K562 (cell line): ENCODE data around the gene KYAT1. TPM values are rescaled to one million over a fixed set of nuclear protein-coding genes. Genes with fewer than 3 reads are reported as not detected.
A peak's percentile ranks its signal among the peaks of the same experiment; 100 is the strongest.

ENCODE experiments used
- ATAC-seq: fragments of 200-7000 bp; cut with Tn5 transposase; 3 replicates; pipeline ENCODE4 v1.9.1; 2020; ENCODE audit warnings: moderate library complexity
- BruUV-seq: library from RNA; stranded (reverse); fragments of 400-500 nt; replicated peaks from 2 replicates; lab custom pipeline; 2021; lab: Mats Ljungman, UMichigan
- CTCF ChIA-PET: fragments of 300-600 bp; formaldehyde crosslinking; extraction: SDS; loops from one replicate; lab custom pipeline; 2021; ENCODE audit warnings: low intra/inter-chr PET ratio; lab: Yijun Ruan, JAX
- POLR2A ChIA-PET: fragments of 300-600, 350-650 bp; sonication (Branson Sonifier 250); formaldehyde crosslinking; extraction: SDS; loops from one replicate; lab custom pipeline; 2021; ENCODE audit warnings: antibody characterized with exemption, inconsistent platforms; lab: Yijun Ruan, JAX
- DNase-seq, 4 experiments: peaks; one replicate each; pipeline versions ENCODE4 v3.0.0 to v3.0.0-alpha.2; 2011 to 2018; ENCODE audit warnings: low spot score in 3 of 4, mixed read lengths in 3 of 4; ENCODE audit errors: extremely low read depth in 1 of 4
- FAIRE-seq: peaks from 2 replicates; lab custom pipeline; 2011; peaks lifted over from hg19 to GRCh38; lab: Jason Lieb, UNC
- H2AFZ ChIP-seq: 2 replicates; pipeline ENCODE4 v1.6.0; 2011; ENCODE audit warnings: low read depth, low read length, control low read depth, inconsistent platforms
- H3K27ac ChIP-seq: fragments of 200-600 bp; 3 replicates; pipeline ENCODE4 v1.8.0; 2011; ENCODE audit warnings: low read depth, mild to moderate bottlenecking, control low read depth, inconsistent platforms, low read length, moderate library complexity, mixed read lengths; ENCODE audit errors: extremely low read depth
- H3K27me3 ChIP-seq, 2 experiments: fragments of 300-600 bp in 1 of 2; 2 replicates in 1 of 2; 3 replicates in 1 of 2; pipeline versions ENCODE4 v1.6.0 to v1.8.0; 2011; ENCODE audit warnings: inconsistent platforms in 2 of 2, low read length in 2 of 2, mild to moderate bottlenecking in 1 of 2, mixed read lengths in 1 of 2, moderate library complexity in 1 of 2; ENCODE audit not compliant: control insufficient read depth in 2 of 2, insufficient read depth in 2 of 2
- H3K36me3 ChIP-seq: fragments of 300-600 bp; 3 replicates; pipeline ENCODE4 v1.8.0; 2011; ENCODE audit warnings: mild to moderate bottlenecking, low read length, inconsistent platforms; ENCODE audit not compliant: control insufficient read depth, insufficient read depth
- H3K4me1 ChIP-seq, 2 experiments: fragments of 200-600 bp in 1 of 2; replicated peaks in 1 of 2; 2 replicates in 1 of 2; 3 replicates in 1 of 2; pipeline versions ENCODE4 v1.5.1 to v1.8.0; 2011; ENCODE audit warnings: inconsistent platforms in 2 of 2, low read length in 2 of 2, mild to moderate bottlenecking in 1 of 2, mixed read lengths in 1 of 2, moderate library complexity in 1 of 2; ENCODE audit not compliant: control insufficient read depth in 2 of 2, insufficient read depth in 2 of 2
- H3K4me2 ChIP-seq: 2 replicates; pipeline ENCODE4 v1.6.1; 2011; ENCODE audit warnings: low read length, control low read depth, inconsistent platforms, mixed read lengths; ENCODE audit not compliant: insufficient read depth
- H3K4me3 ChIP-seq: fragments of 200-600 bp; sonication (generic), shearing (Covaris generic); 2 replicates; pipeline ENCODE4 v1.5.1; 2016; ENCODE audit warnings: control low read depth, inconsistent platforms
- H3K79me2 ChIP-seq: fragments of 200-600 bp; 3 replicates; pipeline ENCODE4 v1.8.0; 2011; ENCODE audit warnings: low read length, inconsistent platforms; ENCODE audit not compliant: control insufficient read depth, insufficient read depth
- H3K9ac ChIP-seq, 2 experiments: 2 replicates each; pipeline versions ENCODE4 v1.6.0 to v1.6.1; 2011; ENCODE audit warnings: low read depth in 2 of 2, low read length in 2 of 2, control low read depth in 1 of 2, inconsistent platforms in 1 of 2, mild to moderate bottlenecking in 1 of 2, mixed read lengths in 1 of 2; ENCODE audit not compliant: insufficient read depth in 1 of 2
- H3K9me1 ChIP-seq: one replicate; pipeline ENCODE4 v1.6.0; 2011; ENCODE audit warnings: inconsistent platforms, mild to moderate bottlenecking, low read length, moderate library complexity; ENCODE audit not compliant: control insufficient read depth, insufficient read depth
- H3K9me3 ChIP-seq: replicated peaks from 2 replicates; pipeline ENCODE4 v1.5.1; 2011; ENCODE audit warnings: low read depth, low read length, inconsistent platforms; ENCODE audit not compliant: control insufficient read depth, insufficient read depth
- H4K20me1 ChIP-seq: replicated peaks from 2 replicates; pipeline ENCODE4 v1.6.1; 2011; ENCODE audit warnings: low read length, inconsistent platforms, mixed read lengths; ENCODE audit not compliant: control insufficient read depth, insufficient read depth
- EGR1 ChIP-seq: fragments of 450-650 bp; conservative IDR thresholded peaks from 2 replicates; pipeline ENCODE4 v1.6.1; 2017; ENCODE audit warnings: mild to moderate bottlenecking
- NCOA2 ChIP-seq, 2 experiments: fragments of 450-650 bp; IDR thresholded peaks; 2 replicates each; pipeline ENCODE4 v1.6.1; 2018; ENCODE audit warnings: mild to moderate bottlenecking in 2 of 2, moderate library complexity in 1 of 2; ENCODE audit not compliant: partially characterized antibody in 2 of 2
- PRPF4 ChIP-seq: fragments of 200-400 bp; formaldehyde crosslinking; IDR thresholded peaks from one replicate; pipeline ENCODE4 v1.6.1; 2017; ENCODE audit warnings: low read length, low read depth, mild to moderate bottlenecking; ENCODE audit not compliant: insufficient read depth, poor library complexity, severe bottlenecking
- SPI1 ChIP-seq: IDR thresholded peaks from 2 replicates; pipeline ENCODE4 v1.6.1; 2011; ENCODE audit warnings: low read depth, low read length, control low read depth, borderline replicate concordance
- WGBS: fragments of 100-300 bp; shearing (Covaris generic); methylation state at CpG from one replicate; pipeline ENCODE4 v1.1.6; 2016; ENCODE audit warnings: low coverage, mixed read lengths; ENCODE audit not compliant: insufficient coverage; ENCODE audit errors: missing lambda C conversion rate; 5-methylcytosine and 5-hydroxymethylcytosine counted together
- in situ Hi-C: fragments of 300-500 bp; cut with MboI; formaldehyde crosslinking; loops from 4 replicates; pipeline ENCODE4 v1.15.0; 2018; ENCODE audit warnings: inconsistent platforms, mixed read lengths
- intact Hi-C: fragments of 100-400 bp; cut with micrococcal nuclease; formaldehyde crosslinking; loops from 2 replicates; pipeline ENCODE4 v1.14.2; 2022
- polyA plus RNA-seq, 8 experiments: library from polyadenylated mRNA; depleted of rRNA in 4 of 8; stranded (reverse) in 5 of 8; unstranded in 3 of 8; fragments of >200 nt; fragmentation: Nextera tagmentation in 2 of 8; fragmentation: Illumina TruSeq in 1 of 8; extraction: Ambion mirVana in 2 of 8; extraction: Trizol in 1 of 8; gene quantifications; 2 replicates each; pipeline versions ENCODE4 v1.2.1 to v1.2.3, GENCODE V29; 2011 to 2014; ENCODE audit warnings: inconsistent platforms in 1 of 8, missing spikeins in 1 of 8
- total RNA-seq, 7 experiments: library from RNA; depleted of rRNA in 6 of 7; stranded (reverse); fragments of >200 nt in 6 of 7; fragmentation: Illumina TruSeq in 2 of 7; extraction: Trizol in 2 of 7; gene quantifications; 2 replicates each; pipeline versions ENCODE4 v1.2.1 to v1.2.3, GENCODE V29; 2011 to 2021; ENCODE audit warnings: low replicate concordance in 1 of 7
- TF ChIP-seq, protein P1 (sequence below): fragments of 200-800 bp; sonication (Bioruptor generic); IDR thresholded peaks from 2 replicates; pipeline ENCODE4 v1.6.1; 2016; ENCODE audit warnings: missing genetic modification characterization, missing compliant biosample characterization

Gene KYAT1
- total and polyA plus RNA-seq, 9 of the 15 experiments (the other 6 are each of a cell fraction or from before 2014, with no cell fraction given) = 6.4 to 16.8 (median 11.1) TPM

DNA sequence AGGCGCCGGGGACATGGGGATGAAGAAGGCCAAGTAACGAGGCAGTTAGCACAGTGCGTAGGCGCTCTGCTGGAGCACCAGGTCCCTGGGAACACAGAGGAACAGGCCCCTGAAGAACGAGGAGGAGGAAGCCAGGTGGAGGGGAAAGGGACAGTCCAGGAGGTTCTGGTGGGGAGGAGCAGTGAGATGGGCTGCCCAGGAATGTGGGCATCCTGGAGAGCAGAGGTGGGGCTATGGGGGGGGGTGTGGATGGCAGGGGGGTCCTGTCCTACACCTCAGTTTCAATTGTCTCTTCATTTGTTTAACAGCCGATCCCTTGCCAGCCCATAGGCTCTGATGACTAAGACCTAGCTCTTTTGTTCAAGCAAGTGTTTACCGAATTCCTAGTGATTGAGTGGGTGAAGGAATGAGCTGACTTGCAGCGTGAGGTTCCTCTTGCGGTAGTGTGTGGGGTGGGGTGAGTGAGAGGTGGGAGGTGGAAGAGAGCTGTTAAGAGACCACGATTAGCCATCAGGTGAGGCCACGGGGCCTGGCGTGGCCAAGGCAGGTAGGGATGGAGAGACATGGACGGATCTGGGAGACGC lies 30.6 kb upstream of the KYAT1 start:
- CTCF ChIA-PET = no interaction called here
- Histone ChIP-seq H3K9me3 (no peaks in the 10 kb centered on the region), H4K20me1 (no peaks in the 10 kb centered on the region; the same call in 1 of the 2 replicates), H3K9ac (peak overlapping the region in 1 of 2 experiments; percentile 4; a peak in 2 of 4 replicates), H3K79me2 (0 out of 3 replicates have a peak, but pooled peaks cover 11% of the 10 kb centered on the region), H3K4me2 (no peak overlapping the region), H3K4me1 (peaks cover 17 to 48% of the 10 kb centered on the region in 2 experiments), H3K27me3 (no peaks in the 10 kb centered on the region; a peak in 1 of 5 replicates), H3K36me3 (peaks cover 57% of the 10 kb centered on the region; the same call in 2 of the 3 replicates), H2AFZ (no peak overlapping the region)
- 78% methylated on average over 15 of the region's 15 CpGs for WGBS
- FAIRE-seq (no peak), DNase-seq (no peak)
- POLR2A ChIA-PET = interaction anchor here (1.1 kb wide), 1 partner anchor 17 kb away, joined by 3 read pairs; no protein-coding TSS in a partner anchor
- no TSS peak for BruUV-seq
- peak; percentile 41; the same call in 1 of the 2 replicates for TF ChIP-seq EGR1
- no peak for TF ChIP-seq PRPF4
- TF ChIP-seq, all 486 proteins: peak for 1
- no peak overlapping the region for H3K4me3 ChIP-seq
- ATAC-seq = no peak
- in situ Hi-C loops (no loop called here), intact Hi-C loops (no loop called here)
- no peak overlapping the region for H3K27ac ChIP-seq
- no peaks in the 10 kb centered on the region for H3K9me1 ChIP-seq

DNA sequence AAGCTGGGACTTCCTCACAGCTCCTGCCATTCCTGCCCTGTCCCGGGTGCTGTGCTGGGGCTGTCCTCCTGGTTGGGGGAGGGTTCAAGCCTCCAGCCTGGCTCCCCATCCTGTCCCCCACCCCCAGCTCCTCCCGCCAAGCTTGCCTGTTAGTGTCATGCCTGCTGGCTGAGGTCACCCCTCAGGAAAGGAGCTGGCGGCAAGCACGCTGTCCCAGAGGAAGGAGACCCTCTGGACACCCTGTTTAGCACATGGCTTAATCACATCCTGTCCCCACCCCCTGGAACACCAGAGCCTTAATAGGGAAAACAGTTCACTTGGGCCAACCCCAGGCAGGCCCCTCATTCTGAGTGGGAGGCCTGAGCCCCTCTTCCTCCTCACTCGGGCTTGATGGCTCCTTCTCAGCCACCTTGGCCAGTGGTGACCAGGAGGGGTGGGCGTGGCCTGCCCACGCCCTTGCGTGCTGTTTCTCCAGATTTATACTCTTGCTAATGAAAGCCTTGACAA lies 29.8 kb upstream of the KYAT1 start:
- in situ Hi-C loops (no loop called here), intact Hi-C loops (no loop called here)
- FAIRE-seq (no peak), ATAC-seq (peak; percentile 47), DNase-seq (peak in 2 of 4 experiments; percentile 18 to 45)
- H3K36me3 ChIP-seq = peaks cover 58% of the 10 kb centered on the region; the same call in 2 of the 3 replicates
- H3K9me3 ChIP-seq = no peaks in the 10 kb centered on the region
- 49% methylated on average over 7 of the region's 8 CpGs for WGBS
- H3K9ac ChIP-seq = peak overlapping the region in 1 of 2 experiments; percentile 86; a peak in 2 of 4 replicates
- H3K27me3 ChIP-seq = no peaks in the 10 kb centered on the region; a peak in 1 of 5 replicates
- no peaks in the 10 kb centered on the region for H3K9me1 ChIP-seq
- H3K4me2 ChIP-seq = no peak overlapping the region
- no TSS peak for BruUV-seq
- ChIA-PET CTCF (no interaction called here), POLR2A (interaction anchor here (3.1 kb wide), 1 partner anchor 12 kb away, joined by 7 read pairs; no protein-coding TSS in a partner anchor)
- H3K27ac ChIP-seq = no peak overlapping the region
- H2AFZ ChIP-seq = no peak overlapping the region
- H3K79me2 ChIP-seq = 0 out of 3 replicates have a peak, but pooled peaks cover 11% of the 10 kb centered on the region
- no peak overlapping the region for H3K4me3 ChIP-seq
- no peaks in the 10 kb centered on the region; the same call in 1 of the 2 replicates for H4K20me1 ChIP-seq
- H3K4me1 ChIP-seq = peaks cover 17 to 49% of the 10 kb centered on the region in 2 experiments
- TF ChIP-seq, protein P1, sequence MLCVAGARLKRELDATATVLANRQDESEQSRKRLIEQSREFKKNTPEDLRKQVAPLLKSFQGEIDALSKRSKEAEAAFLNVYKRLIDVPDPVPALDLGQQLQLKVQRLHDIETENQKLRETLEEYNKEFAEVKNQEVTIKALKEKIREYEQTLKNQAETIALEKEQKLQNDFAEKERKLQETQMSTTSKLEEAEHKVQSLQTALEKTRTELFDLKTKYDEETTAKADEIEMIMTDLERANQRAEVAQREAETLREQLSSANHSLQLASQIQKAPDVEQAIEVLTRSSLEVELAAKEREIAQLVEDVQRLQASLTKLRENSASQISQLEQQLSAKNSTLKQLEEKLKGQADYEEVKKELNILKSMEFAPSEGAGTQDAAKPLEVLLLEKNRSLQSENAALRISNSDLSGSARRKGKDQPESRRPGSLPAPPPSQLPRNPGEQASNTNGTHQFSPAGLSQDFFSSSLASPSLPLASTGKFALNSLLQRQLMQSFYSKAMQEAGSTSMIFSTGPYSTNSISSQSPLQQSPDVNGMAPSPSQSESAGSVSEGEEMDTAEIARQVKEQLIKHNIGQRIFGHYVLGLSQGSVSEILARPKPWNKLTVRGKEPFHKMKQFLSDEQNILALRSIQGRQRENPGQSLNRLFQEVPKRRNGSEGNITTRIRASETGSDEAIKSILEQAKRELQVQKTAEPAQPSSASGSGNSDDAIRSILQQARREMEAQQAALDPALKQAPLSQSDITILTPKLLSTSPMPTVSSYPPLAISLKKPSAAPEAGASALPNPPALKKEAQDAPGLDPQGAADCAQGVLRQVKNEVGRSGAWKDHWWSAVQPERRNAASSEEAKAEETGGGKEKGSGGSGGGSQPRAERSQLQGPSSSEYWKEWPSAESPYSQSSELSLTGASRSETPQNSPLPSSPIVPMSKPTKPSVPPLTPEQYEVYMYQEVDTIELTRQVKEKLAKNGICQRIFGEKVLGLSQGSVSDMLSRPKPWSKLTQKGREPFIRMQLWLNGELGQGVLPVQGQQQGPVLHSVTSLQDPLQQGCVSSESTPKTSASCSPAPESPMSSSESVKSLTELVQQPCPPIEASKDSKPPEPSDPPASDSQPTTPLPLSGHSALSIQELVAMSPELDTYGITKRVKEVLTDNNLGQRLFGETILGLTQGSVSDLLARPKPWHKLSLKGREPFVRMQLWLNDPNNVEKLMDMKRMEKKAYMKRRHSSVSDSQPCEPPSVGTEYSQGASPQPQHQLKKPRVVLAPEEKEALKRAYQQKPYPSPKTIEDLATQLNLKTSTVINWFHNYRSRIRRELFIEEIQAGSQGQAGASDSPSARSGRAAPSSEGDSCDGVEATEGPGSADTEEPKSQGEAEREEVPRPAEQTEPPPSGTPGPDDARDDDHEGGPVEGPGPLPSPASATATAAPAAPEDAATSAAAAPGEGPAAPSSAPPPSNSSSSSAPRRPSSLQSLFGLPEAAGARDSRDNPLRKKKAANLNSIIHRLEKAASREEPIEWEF (CRISPR knock-in tag) = no peak
- peak; percentile 41; the same call in 1 of the 2 replicates for TF ChIP-seq SPI1
- no peak for TF ChIP-seq NCOA2 (IDR thresholded peaks at IDR 0.05; ENCODE audit: partially characterized antibody in 2 of 2)
- TF ChIP-seq EGR1 = no peak
